Measurements from ENCODE around the gene PDLIM3. TPM values are rescaled to one million over a fixed set of nuclear protein-coding genes. Genes with fewer than 3 reads are reported as not detected.

PDLIM3 gene
- total and polyA plus RNA-seq, 2 experiments from 2014 or later = 10.0 to 29.3 TPM

- no peaks in the 10 kb centered on the region for H3K9me3 ChIP-seq (ENCODE audit: low read depth)
- H4K20me1 ChIP-seq (ENCODE audit: insufficient read depth, poor library complexity, severe bottlenecking) = no peaks in the 10 kb centered on the region
- H2AFZ ChIP-seq = no peak overlapping the region
- 79% methylated on average over 8 of the region's 8 CpGs for WGBS (ENCODE audit: low lambda C conversion rate, missing lambda C conversion rate)
- H3K4me1 ChIP-seq (ENCODE audit: insufficient read depth) = peaks cover 6% of the 10 kb centered on the region
- no peaks in the 10 kb centered on the region for H3K36me3 ChIP-seq (replicated peaks; ENCODE audit: insufficient read depth, low read depth)
- TF ChIP-seq EZH2phosphoT487 (IDR thresholded peaks at IDR 0.05; ENCODE audit: low read depth, severe bottlenecking, unreplicated experiment) (no peak), EZH2 (IDR thresholded peaks at IDR 0.05; ENCODE audit: borderline replicate concordance) (no peak)
- TF ChIP-seq, protein P1, sequence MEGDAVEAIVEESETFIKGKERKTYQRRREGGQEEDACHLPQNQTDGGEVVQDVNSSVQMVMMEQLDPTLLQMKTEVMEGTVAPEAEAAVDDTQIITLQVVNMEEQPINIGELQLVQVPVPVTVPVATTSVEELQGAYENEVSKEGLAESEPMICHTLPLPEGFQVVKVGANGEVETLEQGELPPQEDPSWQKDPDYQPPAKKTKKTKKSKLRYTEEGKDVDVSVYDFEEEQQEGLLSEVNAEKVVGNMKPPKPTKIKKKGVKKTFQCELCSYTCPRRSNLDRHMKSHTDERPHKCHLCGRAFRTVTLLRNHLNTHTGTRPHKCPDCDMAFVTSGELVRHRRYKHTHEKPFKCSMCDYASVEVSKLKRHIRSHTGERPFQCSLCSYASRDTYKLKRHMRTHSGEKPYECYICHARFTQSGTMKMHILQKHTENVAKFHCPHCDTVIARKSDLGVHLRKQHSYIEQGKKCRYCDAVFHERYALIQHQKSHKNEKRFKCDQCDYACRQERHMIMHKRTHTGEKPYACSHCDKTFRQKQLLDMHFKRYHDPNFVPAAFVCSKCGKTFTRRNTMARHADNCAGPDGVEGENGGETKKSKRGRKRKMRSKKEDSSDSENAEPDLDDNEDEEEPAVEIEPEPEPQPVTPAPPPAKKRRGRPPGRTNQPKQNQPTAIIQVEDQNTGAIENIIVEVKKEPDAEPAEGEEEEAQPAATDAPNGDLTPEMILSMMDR (IDR thresholded peaks at IDR 0.05; ENCODE audit: poor library complexity) = no peak
- H3K27me3 ChIP-seq = peaks cover 35% of the 10 kb centered on the region
- H3K79me2 ChIP-seq = no peaks in the 10 kb centered on the region
- H3K27ac ChIP-seq = no peak overlapping the region
- DNase-seq (ENCODE audit: low spot score) = no peak
- H3K4me3 ChIP-seq = no peak overlapping the region
- H3K4me2 ChIP-seq = no peak overlapping the region
- H3K9me2 ChIP-seq (replicated peaks; ENCODE audit: insufficient read depth) = no peaks in the 10 kb centered on the region
These were observed 4.7 kb upstream of the PDLIM3 start for GRCh38 chr4:185540040-185540439.

DNA sequence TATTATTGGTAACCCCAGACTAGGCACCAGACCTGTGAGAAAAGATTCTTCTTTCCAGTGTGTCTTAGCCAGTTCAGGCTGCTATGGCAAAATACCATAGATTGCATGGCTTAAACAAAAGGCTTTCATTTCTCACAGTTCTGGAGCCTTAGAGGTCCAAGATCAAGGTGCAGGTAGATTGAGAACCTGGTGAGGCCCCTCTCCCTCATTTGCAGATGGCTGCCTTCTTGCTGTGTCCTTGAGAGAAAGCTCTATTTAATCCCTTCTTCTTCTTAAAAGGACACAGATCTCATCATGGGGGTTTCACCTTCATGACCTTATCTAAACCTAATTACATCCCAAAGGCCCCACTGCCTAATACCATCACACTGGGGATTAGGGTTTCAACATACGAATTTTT is 3.5 kb upstream of the PDLIM3 start:
- H3K79me2 ChIP-seq = no peaks in the 10 kb centered on the region
- no peaks in the 10 kb centered on the region for H3K36me3 ChIP-seq (replicated peaks; ENCODE audit: insufficient read depth, low read depth)
- no peak for TF ChIP-seq EZH2 (IDR thresholded peaks at IDR 0.05; ENCODE audit: borderline replicate concordance)
- TF ChIP-seq, protein P1 (IDR thresholded peaks at IDR 0.05; ENCODE audit: poor library complexity) = no peak
- TF ChIP-seq EZH2phosphoT487 (IDR thresholded peaks at IDR 0.05; ENCODE audit: low read depth, severe bottlenecking, unreplicated experiment) = no peak
- no peaks in the 10 kb centered on the region for H4K20me1 ChIP-seq (ENCODE audit: insufficient read depth, poor library complexity, severe bottlenecking)
- H3K27me3 ChIP-seq = peaks cover 45% of the 10 kb centered on the region
- 40% methylated on average over 1 of the region's 1 CpG for WGBS (ENCODE audit: low lambda C conversion rate, missing lambda C conversion rate)
- no peak overlapping the region for H3K4me3 ChIP-seq
- H3K4me2 ChIP-seq = no peak overlapping the region
- no peaks in the 10 kb centered on the region for H3K9me3 ChIP-seq (ENCODE audit: low read depth)
- no peak for DNase-seq (ENCODE audit: low spot score)
- no peak overlapping the region for H3K27ac ChIP-seq
- peaks cover 6% of the 10 kb centered on the region for H3K4me1 ChIP-seq (ENCODE audit: insufficient read depth)
- H3K9me2 ChIP-seq (replicated peaks; ENCODE audit: insufficient read depth) = no peaks in the 10 kb centered on the region
- H2AFZ ChIP-seq = no peak overlapping the region

GRCh38 chr4:185536411-185536709 is 1.1 kb upstream of the PDLIM3 start:
- no peaks in the 10 kb centered on the region for H3K79me2 ChIP-seq
- peaks cover 47% of the 10 kb centered on the region for H3K27me3 ChIP-seq
- H3K4me3 ChIP-seq = no peak overlapping the region
- no peak for DNase-seq (ENCODE audit: low spot score)
- no peaks in the 10 kb centered on the region for H4K20me1 ChIP-seq (ENCODE audit: insufficient read depth, poor library complexity, severe bottlenecking)
- H3K9me3 ChIP-seq (ENCODE audit: low read depth) = no peaks in the 10 kb centered on the region
- no peak for TF ChIP-seq EZH2 (IDR thresholded peaks at IDR 0.05; ENCODE audit: borderline replicate concordance)
- TF ChIP-seq, protein P1 (IDR thresholded peaks at IDR 0.05; ENCODE audit: poor library complexity) = no peak
- H3K9me2 ChIP-seq (replicated peaks; ENCODE audit: insufficient read depth) = no peaks in the 10 kb centered on the region
- 42% methylated on average over 4 of the region's 4 CpGs for WGBS (ENCODE audit: low lambda C conversion rate, missing lambda C conversion rate)
- H3K4me1 ChIP-seq (ENCODE audit: insufficient read depth) = peaks cover 6% of the 10 kb centered on the region
- no peak overlapping the region for H3K27ac ChIP-seq
- H3K4me2 ChIP-seq = peak overlapping the region; percentile 98
- H3K36me3 ChIP-seq (replicated peaks; ENCODE audit: insufficient read depth, low read depth) = no peaks in the 10 kb centered on the region
- H2AFZ ChIP-seq = no peak overlapping the region

Measured in hepatocyte (in vitro differentiated cells).